Immature natural killer cell (primary cell): ENCODE measurements around the gene GTF3C2. TPM values are rescaled to one million over a fixed set of nuclear protein-coding genes. Genes with fewer than 3 reads are reported as not detected.
"Not testable (repeated sequence)": the region's sequence is repeated elsewhere in the genome, so short reads cannot be mapped to it uniquely, and the experiment has no call there.

ENCODE experiments used
- DNase-seq, 3 donors: peaks; one replicate each; pipeline ENCODE4 v3.0.0; 2022; ENCODE audit warnings: mixed read lengths in 1 of 3
- H3K27ac Mint-ChIP-seq, 6 donors: one replicate each; pipeline ENCODE4 v1.8.0; 2020; ENCODE audit warnings: mixed read lengths in 6 of 6, mild to moderate bottlenecking in 5 of 6, inconsistent platforms in 4 of 6, moderate library complexity in 3 of 6
- H3K27me3 Mint-ChIP-seq, 3 donors: one replicate each; pipeline ENCODE4 v1.8.0; 2020 to 2021; ENCODE audit warnings: low read depth in 3 of 3, mild to moderate bottlenecking in 3 of 3, mixed read lengths in 3 of 3, moderate library complexity in 3 of 3, inconsistent platforms in 1 of 3
- H3K36me3 Mint-ChIP-seq, 3 donors: one replicate each; pipeline ENCODE4 v1.8.0; 2020; ENCODE audit warnings: mixed read lengths in 3 of 3, inconsistent platforms in 2 of 3, mild to moderate bottlenecking in 2 of 3
- H3K4me1 Mint-ChIP-seq, 2 donors: one replicate each; pipeline ENCODE4 v1.8.0; 2020; ENCODE audit warnings: inconsistent platforms in 2 of 2, mild to moderate bottlenecking in 2 of 2, mixed read lengths in 2 of 2, moderate library complexity in 1 of 2
- H3K4me3 Mint-ChIP-seq, 5 donors: one replicate each; pipeline ENCODE4 v1.8.0; 2020; ENCODE audit warnings: mild to moderate bottlenecking in 5 of 5, mixed read lengths in 5 of 5, inconsistent platforms in 3 of 5, moderate library complexity in 3 of 5
- H3K9me3 Mint-ChIP-seq, 6 donors: one replicate each; pipeline ENCODE4 v1.8.0; 2020; ENCODE audit warnings: mild to moderate bottlenecking in 6 of 6, mixed read lengths in 6 of 6, inconsistent platforms in 4 of 6, moderate library complexity in 3 of 6
- polyA plus RNA-seq, 3 donors: library from polyadenylated mRNA; unstranded; fragments of 300-500 nt; fragmentation: Illumina TruSeq; gene quantifications; one replicate each; pipeline ENCODE4 v1.2.3, GENCODE V29; 2021

Gene GTF3C2
- polyA plus RNA-seq, 3 donors from 2014 or later, result 22.1 to 43.7 (median 34.7) TPM

- Mint-ChIP-seq H3K9me3 (no peaks in the 10 kb centered on the region), H3K27me3 (peaks cover 0 to 2% (median 0%) of the 10 kb centered on the region in 3 donors), H3K36me3 (peaks cover 0 to 12% (median 7%) of the 10 kb centered on the region in 3 donors), H3K27ac (peak overlapping the region in 1 of 6 donors; percentile 35), H3K4me1 (peaks cover 10 to 14% of the 10 kb centered on the region in 2 donors), H3K4me3 (no peak overlapping the region)
- DNase-seq, result no peak
Measured at GRCh38 chr2:27363933-27364332, 7.4 kb upstream of the GTF3C2 start.

- H3K4me1 Mint-ChIP-seq, result peaks cover 12 to 14% of the 10 kb centered on the region in 2 donors
- peaks cover 0 to 3% (median 0%) of the 10 kb centered on the region in 3 donors for H3K27me3 Mint-ChIP-seq
- no peak for DNase-seq
- H3K36me3 Mint-ChIP-seq, result peaks cover 0 to 12% (median 7%) of the 10 kb centered on the region in 3 donors
- peak overlapping the region in 2 of 6 donors; percentile 9 to 12 for H3K27ac Mint-ChIP-seq
- no peaks in the 10 kb centered on the region for H3K9me3 Mint-ChIP-seq
- no peak overlapping the region for H3K4me3 Mint-ChIP-seq
Measured at GRCh38 chr2:27362678-27363420, 6.3 kb upstream of the GTF3C2 start.

GRCh38 chr2:27356056-27356381 is 545 bp downstream of the GTF3C2 start:
- DNase-seq, result no peak
- H3K27me3 Mint-ChIP-seq, result peaks cover 6 to 12% (median 7%) of the 10 kb centered on the region in 3 donors
- H3K4me3 Mint-ChIP-seq, result peak overlapping the region; percentile 92 to 100 (median 98)
- peak overlapping the region; percentile 94 to 100 (median 98) for H3K27ac Mint-ChIP-seq
- H3K9me3 Mint-ChIP-seq, result no peaks in the 10 kb centered on the region
- no peaks in the 10 kb centered on the region for H3K36me3 Mint-ChIP-seq
- H3K4me1 Mint-ChIP-seq, result peaks cover 48 to 63% of the 10 kb centered on the region in 2 donors

GRCh38 chr2:27354597-27354927 is 2.0 kb downstream of the GTF3C2 start:
- Mint-ChIP-seq H3K27me3 (peaks cover 6 to 12% (median 7%) of the 10 kb centered on the region in 3 donors), H3K4me3 (peak overlapping the region in 3 of 5 donors; percentile 38 to 100 (median 38)), H3K27ac (peak overlapping the region in 4 of 6 donors; percentile 5 to 100 (median 55)), H3K9me3 (no peaks in the 10 kb centered on the region), H3K4me1 (peaks cover 52 to 71% of the 10 kb centered on the region in 2 donors), H3K36me3 (no peaks in the 10 kb centered on the region)
- DNase-seq, result no peak

- peaks cover 54 to 76% of the 10 kb centered on the region in 2 donors for H3K4me1 Mint-ChIP-seq
- peak overlapping the region in 3 of 6 donors; percentile 5 to 62 (median 50) for H3K27ac Mint-ChIP-seq
- H3K4me3 Mint-ChIP-seq, result peak overlapping the region in 4 of 5 donors; percentile 30 to 38 (median 36)
- peaks cover 6 to 12% (median 7%) of the 10 kb centered on the region in 3 donors for H3K27me3 Mint-ChIP-seq
- H3K9me3 Mint-ChIP-seq, result no peaks in the 10 kb centered on the region
- no peak for DNase-seq
- H3K36me3 Mint-ChIP-seq, result no peaks in the 10 kb centered on the region
Measured at GRCh38 chr2:27353762-27354596, 2.6 kb downstream of the GTF3C2 start.

- H3K36me3 Mint-ChIP-seq, H3K4me3 Mint-ChIP-seq, H3K9me3 Mint-ChIP-seq, DNase-seq: not testable (repeated sequence)
- peaks cover 51 to 72% of the 10 kb centered on the region in 2 donors for H3K4me1 Mint-ChIP-seq
- H3K27me3 Mint-ChIP-seq, result peaks cover 6 to 12% (median 7%) of the 10 kb centered on the region in 3 donors
- peak overlapping the region in 1 of 6 donors; percentile 62 for H3K27ac Mint-ChIP-seq
Measured at GRCh38 chr2:27353386-27353761, 3.2 kb downstream of the GTF3C2 start.

- Mint-ChIP-seq H3K36me3 (no peaks in the 10 kb centered on the region), H3K4me3 (no peak overlapping the region), H3K9me3 (no peaks in the 10 kb centered on the region), H3K4me1 (peaks cover 44 to 65% of the 10 kb centered on the region in 2 donors), H3K27me3 (peaks cover 6 to 10% (median 7%) of the 10 kb centered on the region in 3 donors), H3K27ac (peak overlapping the region in 5 of 6 donors; percentile 7 to 24 (median 9))
- no peak for DNase-seq
Measured at GRCh38 chr2:27351802-27352598, 4.6 kb downstream of the GTF3C2 start.

- Mint-ChIP-seq H3K4me3 (no peak overlapping the region), H3K27me3 (peaks cover 0 to 1% (median 0%) of the 10 kb centered on the region in 3 donors), H3K36me3 (no peaks in the 10 kb centered on the region), H3K9me3 (no peaks in the 10 kb centered on the region), H3K27ac (peak overlapping the region in 1 of 6 donors; percentile 23), H3K4me1 (peaks cover 30 to 53% of the 10 kb centered on the region in 2 donors)
- no peak for DNase-seq
Measured at GRCh38 chr2:27350106-27350693, 6.4 kb downstream of the GTF3C2 start.

- H3K36me3 Mint-ChIP-seq, result peaks cover 0 to 4% (median 0%) of the 10 kb centered on the region in 3 donors
- H3K4me3 Mint-ChIP-seq, result no peak overlapping the region
- H3K27ac Mint-ChIP-seq, result no peak overlapping the region
- peaks cover 0 to 2% (median 0%) of the 10 kb centered on the region in 6 donors for H3K9me3 Mint-ChIP-seq
- DNase-seq, result no peak
- peaks cover 24 to 41% of the 10 kb centered on the region in 2 donors for H3K4me1 Mint-ChIP-seq
- peaks cover 0 to 1% (median 0%) of the 10 kb centered on the region in 3 donors for H3K27me3 Mint-ChIP-seq
Measured at GRCh38 chr2:27347641-27348040, 8.9 kb downstream of the GTF3C2 start.

- Mint-ChIP-seq H3K4me1 (no peaks in the 10 kb centered on the region), H3K9me3 (no peaks in the 10 kb centered on the region), H3K27ac (no peak overlapping the region), H3K4me3 (no peak overlapping the region), H3K27me3 (peaks cover 0 to 3% (median 0%) of the 10 kb centered on the region in 3 donors), H3K36me3 (peaks cover 9 to 38% (median 24%) of the 10 kb centered on the region in 3 donors)
- no peak for DNase-seq
Measured at GRCh38 chr2:27336173-27336572, 20.4 kb downstream of the GTF3C2 start.

GRCh38 chr2:27335311-27335710 is 21.3 kb downstream of the GTF3C2 start:
- Mint-ChIP-seq H3K36me3 (peaks cover 13 to 35% (median 24%) of the 10 kb centered on the region in 3 donors), H3K4me3 (no peak overlapping the region), H3K27ac (peak overlapping the region in 1 of 6 donors; percentile 43)

GRCh38 chr2:27324720-27325119 is 31.8 kb downstream of the GTF3C2 start:
- no peaks in the 10 kb centered on the region for H3K9me3 Mint-ChIP-seq
- H3K27me3 Mint-ChIP-seq, result peaks cover 2 to 4% (median 2%) of the 10 kb centered on the region in 3 donors
- H3K27ac Mint-ChIP-seq, result peak overlapping the region in 5 of 6 donors; percentile 29 to 98 (median 57)
- peaks cover 23 to 36% of the 10 kb centered on the region in 2 donors for H3K4me1 Mint-ChIP-seq
- H3K4me3 Mint-ChIP-seq, result peak overlapping the region; percentile 3 to 96 (median 40)
- H3K36me3 Mint-ChIP-seq, result peaks cover 10 to 26% (median 18%) of the 10 kb centered on the region in 3 donors
- no peak for DNase-seq

More at GRCh38 chr2:27335311-27335710, 21.3 kb downstream of the GTF3C2 start:
- Mint-ChIP-seq H3K4me1 (no peaks in the 10 kb centered on the region), H3K9me3 (no peaks in the 10 kb centered on the region), H3K27me3 (peaks cover 0 to 3% (median 0%) of the 10 kb centered on the region in 3 donors)
- no peak for DNase-seq
